ENCODE results near the gene SBF1. TPM values are rescaled to one million over a fixed set of nuclear protein-coding genes. Genes with fewer than 3 reads are reported as not detected.

Gene SBF1
- total RNA-seq, 1 experiment from 2014 or later, result 21.5 TPM

GRCh38 chr22:50483977-50484853 is 9.4 kb upstream of the SBF1 start:
- DNase-seq (ENCODE audit: low read depth), result no peak

GRCh38 chr22:50483556-50483955 is 8.7 kb upstream of the SBF1 start:
- no peak for DNase-seq (ENCODE audit: low read depth)

DNA sequence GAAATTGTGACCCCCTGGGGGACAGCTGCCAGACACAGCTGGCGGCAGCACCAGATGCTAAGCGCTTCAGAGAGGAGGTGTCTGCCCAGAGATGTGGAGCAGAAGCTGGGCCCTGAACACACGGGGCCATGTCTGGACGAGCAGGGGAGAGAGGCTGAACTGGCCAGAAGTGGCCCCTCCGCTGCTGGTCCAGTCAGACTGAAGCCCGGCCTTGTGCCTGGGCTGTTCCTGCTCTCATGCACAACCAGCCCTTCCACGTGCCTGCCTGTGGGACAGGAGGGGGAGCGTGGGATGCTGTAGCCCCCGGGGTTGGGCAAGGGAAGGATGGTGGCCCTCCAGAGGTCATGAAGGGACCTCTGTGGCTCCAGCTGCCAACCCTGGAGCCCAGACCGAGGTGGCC is 8.3 kb upstream of the SBF1 start:
- no peak for DNase-seq (ENCODE audit: low read depth)

- DNase-seq (ENCODE audit: low read depth), result no peak
Observed at GRCh38 chr22:50482107-50483074, 7.6 kb upstream of the SBF1 start.

DNA sequence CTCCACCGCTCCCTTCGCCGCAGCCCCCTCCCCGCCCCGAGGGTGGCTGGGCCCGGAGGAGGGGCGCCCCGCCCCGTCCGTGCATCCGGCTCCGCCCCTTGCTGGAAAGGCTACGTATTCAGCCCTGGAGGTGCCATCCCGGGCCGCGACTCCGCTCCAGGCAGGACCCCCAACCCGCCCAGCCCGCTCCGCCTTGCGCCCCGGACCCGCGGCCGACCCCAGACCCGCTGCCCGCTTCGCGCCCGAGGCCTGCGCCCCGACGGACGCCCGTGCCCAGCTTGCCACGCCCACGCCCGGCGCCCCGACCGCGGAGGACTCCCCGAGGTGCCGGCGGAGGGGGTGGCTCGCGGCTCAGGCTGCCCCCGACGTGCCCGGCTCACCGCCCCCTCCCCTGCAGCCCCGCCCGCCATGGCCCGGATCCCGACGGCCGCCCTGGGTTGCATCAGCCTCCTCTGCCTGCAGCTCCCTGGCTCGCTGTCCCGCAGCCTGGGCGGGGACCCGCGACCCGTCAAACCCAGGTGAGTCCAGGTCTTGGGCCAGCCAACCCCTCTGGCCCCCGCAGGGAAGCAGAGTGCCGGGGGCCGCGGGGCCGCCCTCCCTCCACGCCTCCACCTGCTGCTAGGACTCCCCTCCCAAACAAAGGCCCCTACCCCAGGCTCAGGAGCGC is 6.7 kb upstream of the SBF1 start, which contains the start of gene ADM2:
Gene ADM2 (plus strand): TSS at position 104 of the 667 bp plus-strand sequence. CDS start 305 bp downstream, at position 409.
- no peak for DNase-seq (ENCODE audit: low read depth)

DNA sequence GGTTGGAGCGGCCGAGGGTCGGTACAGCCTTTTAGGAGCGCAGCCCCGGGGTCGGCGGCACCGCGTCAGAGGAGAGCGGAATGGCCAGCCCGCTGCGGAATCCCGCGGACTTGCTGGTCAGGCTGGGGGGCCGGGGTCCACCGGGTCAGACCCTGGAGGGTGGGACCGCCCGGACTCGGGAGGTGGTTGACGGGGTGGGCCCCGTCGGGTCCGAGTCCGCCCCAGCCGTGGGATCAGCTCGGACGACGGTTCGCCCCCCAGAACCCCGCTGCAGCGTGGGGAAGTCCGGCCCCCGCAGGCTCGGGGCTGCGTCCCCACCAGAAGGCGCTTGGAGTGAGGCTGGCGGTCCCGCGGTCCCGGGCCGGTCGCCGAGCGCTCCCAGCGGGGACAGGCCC is 6.2 kb upstream of the SBF1 start:
- no peak for DNase-seq (ENCODE audit: low read depth)

DNA sequence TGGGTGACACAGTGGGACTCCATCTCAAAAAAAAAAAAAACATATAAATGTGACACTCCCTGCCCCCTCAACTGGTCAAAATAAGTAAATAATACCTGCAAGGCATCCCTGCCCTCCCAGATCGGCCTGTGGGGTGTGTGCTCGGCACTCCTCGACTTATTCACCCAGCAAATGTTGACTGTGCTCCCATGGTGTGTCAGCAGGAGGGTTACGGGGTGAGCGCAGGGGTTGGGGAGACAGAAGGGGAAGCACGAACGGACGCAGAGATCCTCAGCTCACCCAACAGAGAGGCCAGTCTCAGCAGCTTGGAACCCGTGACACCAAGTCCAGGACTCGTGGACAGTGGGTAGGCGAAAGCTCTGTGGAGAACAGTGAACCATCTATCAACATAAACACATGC is 4.9 kb upstream of the SBF1 start:
- no peak for DNase-seq (ENCODE audit: low read depth)

DNA sequence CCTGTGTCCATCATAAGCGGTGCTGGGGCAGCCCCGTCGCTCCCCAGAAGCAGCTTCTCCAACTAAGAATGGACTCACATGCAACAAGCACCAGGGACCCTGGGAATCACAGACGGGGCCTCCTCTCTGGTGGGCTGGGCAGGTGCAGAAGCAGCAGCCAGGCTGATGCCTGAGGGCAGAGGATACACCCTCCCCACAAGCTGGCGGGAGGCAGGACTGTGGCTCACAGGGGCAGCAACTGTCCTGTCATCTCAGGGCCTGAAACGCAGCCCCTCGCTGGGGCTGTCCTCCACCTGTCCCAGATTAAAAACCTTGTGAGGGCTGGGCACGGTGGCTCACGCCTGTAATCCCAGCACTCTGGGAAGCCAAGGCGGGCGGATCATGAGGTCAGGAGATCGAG is 3.1 kb upstream of the SBF1 start:
- no peak for DNase-seq (ENCODE audit: low read depth)

DNA sequence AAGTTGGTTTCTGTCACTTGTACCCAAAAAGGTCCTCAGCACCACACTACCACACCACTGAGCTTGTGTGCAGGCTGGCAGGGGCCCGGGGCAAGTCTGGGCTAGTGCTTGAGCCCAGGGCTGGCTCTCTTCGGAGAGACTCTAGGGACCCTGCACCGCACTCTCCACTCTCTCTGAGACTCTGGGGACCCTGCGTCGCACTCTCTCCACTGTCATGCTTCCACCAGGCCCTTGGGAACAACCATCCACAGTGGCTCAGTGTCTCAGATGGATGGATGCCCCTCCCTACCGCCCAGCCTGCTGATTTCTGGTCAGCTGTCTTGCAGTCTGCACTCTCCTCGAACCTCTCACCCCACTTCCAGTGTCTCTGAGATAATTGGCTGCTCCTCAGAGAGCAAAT is 2.0 kb upstream of the SBF1 start:
- DNase-seq (ENCODE audit: low read depth), result no peak

GRCh38 chr22:50475652-50476002 is 792 bp upstream of the SBF1 start:
- no peak for DNase-seq (ENCODE audit: low read depth)

GRCh38 chr22:50473855-50474671 is 772 bp downstream of the SBF1 start:
- peak; percentile 41 for DNase-seq (ENCODE audit: low read depth)

DNA sequence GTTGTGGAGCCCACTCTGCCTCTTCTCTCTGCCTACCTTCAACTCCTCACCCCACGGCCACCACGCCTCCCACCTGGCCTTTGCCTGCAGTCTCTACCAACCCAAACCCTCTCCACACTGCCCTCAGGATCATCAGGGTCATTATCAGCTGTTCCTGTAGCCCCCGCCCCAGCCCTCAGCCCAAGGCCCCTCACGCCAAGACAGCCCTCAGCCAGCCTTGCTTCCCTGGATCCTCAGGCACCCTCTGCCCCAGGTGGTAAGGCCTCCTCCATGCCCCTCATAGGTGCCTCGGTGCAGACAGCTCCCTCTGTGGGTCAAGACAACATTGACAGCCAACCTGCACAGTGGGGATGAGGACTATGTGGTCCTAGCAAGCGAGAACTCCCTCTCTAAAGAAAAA is 1.7 kb downstream of the SBF1 start:
- DNase-seq (ENCODE audit: low read depth), result no peak

GRCh38 chr22:50471962-50472361 is 2.9 kb downstream of the SBF1 start:
- no peak for DNase-seq (ENCODE audit: low read depth)

- no peak for DNase-seq (ENCODE audit: low read depth)
Observed at GRCh38 chr22:50471197-50471847, 3.5 kb downstream of the SBF1 start.

- DNase-seq (ENCODE audit: low read depth), result no peak
Observed at GRCh38 chr22:50470491-50470890, 4.3 kb downstream of the SBF1 start.

GRCh38 chr22:50469377-50470305 is 5.2 kb downstream of the SBF1 start:
- peak; percentile 69 for DNase-seq (ENCODE audit: low read depth)

- DNase-seq (ENCODE audit: low read depth), result no peak
Observed at GRCh38 chr22:50468626-50469025, 6.2 kb downstream of the SBF1 start.

GRCh38 chr22:50467773-50468440 is 6.9 kb downstream of the SBF1 start:
- no peak for DNase-seq (ENCODE audit: low read depth)

- DNase-seq (ENCODE audit: low read depth), result no peak
Observed at GRCh38 chr22:50467341-50467740, 7.5 kb downstream of the SBF1 start.

Data from RPMI7951 (cell line).